HG03159 (cell line): ENCODE data around the gene APLNR.

Experiments
- ATAC-seq: cut with Tn5 transposase; IDR thresholded peaks from one replicate; pipeline ENCODE4 v1.9.1; 2021; ENCODE audit warnings: mild to moderate bottlenecking, moderate library complexity; ENCODE audit not compliant: unreplicated experiment

The APLNR gene

DNA sequence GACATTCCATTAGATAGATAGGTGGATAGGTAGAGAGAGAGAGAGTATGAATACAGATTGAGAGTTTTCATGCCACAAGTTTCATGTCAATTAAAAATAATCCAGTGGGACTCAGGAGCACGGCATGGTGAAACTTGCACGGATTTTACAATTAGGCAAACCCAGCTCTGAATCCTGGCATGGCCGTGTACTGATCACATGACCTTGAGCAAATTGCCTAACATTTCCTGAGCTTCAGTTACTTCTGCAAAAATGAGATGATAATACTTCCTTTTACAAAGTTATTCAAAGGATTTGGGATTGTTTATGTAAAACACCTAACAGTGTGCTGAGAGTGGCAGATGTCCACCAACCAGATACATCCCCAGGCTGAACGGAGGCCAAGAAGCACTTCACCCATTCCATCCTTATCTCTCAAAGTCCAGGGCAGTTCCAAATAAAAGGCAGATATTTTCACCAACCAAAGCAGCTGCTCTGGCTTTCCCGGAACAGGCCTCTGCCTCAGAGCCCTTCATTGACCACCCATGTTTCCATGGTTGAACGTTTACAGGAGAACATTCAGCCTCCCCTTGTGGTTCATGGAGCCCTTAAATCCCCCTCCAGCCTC, 17.9 kb downstream of the APLNR start:
- ATAC-seq, result no peak

DNA sequence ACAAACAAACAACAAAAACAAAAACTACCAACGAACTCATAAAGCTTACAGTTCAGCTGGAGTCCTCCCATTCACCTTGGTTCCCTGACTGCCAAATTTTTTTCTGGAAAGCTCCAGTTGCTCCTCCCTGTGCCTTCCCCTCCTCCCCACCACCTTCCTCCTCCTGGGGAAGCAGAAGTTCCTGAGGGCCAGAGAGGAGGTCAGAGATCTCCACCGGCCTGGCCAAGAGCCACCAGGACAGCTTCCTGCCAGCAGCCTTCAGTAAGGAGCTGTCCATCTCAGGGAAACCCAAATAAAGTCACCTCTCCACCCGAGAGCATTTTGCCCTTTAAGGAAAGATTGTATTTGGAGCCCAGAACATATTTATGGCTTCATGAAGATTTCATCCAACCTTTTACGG, 20.0 kb downstream of the APLNR start:
- ATAC-seq, result no peak

- ATAC-seq, result no peak
These were observed 20.6 kb downstream of the APLNR start for GRCh38 chr11:57216463-57216862.

- ATAC-seq, result no peak
These were observed 22.6 kb downstream of the APLNR start for GRCh38 chr11:57214494-57214893.

- ATAC-seq, result no peak
These were observed 23.0 kb downstream of the APLNR start for GRCh38 chr11:57214098-57214417.

DNA sequence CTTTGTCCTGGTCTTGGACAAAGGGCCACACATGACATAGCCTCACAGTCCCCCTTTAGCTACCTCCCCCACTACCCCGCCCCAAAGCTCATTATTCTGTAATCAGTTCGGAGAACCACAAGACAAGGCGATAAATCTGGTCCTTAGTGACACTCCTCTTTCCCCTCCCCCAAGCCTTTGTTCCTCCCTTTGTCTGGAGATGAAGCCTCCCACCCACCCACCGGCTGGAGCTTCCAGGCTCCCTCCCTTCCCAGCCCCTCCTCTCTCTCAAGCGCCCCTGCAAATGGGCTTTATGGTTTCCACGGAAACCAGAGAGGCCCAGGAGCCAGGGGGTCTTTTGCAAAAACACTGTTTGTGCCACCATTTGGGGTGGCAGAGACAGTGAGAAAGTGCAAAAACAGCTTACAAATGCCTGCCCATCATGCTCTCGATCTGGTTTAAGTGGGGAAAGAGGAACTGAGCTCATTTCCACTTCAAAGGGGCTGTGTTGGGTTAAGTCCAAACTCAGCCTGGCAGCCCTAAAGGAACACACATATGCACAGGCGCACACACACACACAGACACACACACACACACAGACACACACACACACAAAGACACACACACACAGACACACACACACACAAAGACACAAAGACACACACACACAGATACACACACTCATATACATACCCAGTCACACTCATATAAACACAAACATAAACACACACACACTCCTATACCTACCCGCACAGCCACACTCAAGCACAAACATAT, 23.5 kb downstream of the APLNR start:
- no peak for ATAC-seq

GRCh38 chr11:57210781-57211180, 26.3 kb downstream of the APLNR start:
- ATAC-seq, result no peak

- no peak for ATAC-seq
These were observed 29.9 kb downstream of the APLNR start for GRCh38 chr11:57207168-57207567.

- ATAC-seq, result no peak
These were observed 31.9 kb downstream of the APLNR start for GRCh38 chr11:57205041-57205641.

DNA sequence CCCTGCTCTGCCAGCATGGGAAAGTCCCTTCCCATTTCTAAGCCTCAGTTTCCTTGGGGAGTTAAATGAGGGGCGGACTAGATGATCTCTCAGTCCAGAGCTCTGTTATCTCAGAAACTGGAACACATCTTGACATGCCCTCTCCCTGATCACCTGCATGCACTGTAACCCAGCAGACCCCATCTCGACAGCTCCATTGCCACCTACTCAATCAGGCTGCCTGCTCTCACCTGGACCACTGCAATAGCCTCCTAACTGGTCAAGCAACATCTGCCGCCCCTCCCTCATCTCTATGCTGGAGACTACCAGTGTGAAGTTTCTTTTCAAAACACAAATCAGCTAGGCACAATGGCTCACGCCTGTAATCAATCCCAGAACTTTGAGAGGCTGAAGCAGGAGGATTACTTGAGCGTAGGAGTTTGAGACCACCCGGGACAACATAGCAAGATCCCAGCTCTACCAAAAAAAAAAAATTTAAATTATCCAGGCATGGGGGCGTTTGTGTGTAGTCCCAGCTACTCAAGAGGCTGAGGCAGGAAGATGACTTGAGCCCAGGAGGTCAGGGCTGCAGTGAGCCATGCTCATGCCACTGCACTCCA, 33.1 kb downstream of the APLNR start:
- no peak for ATAC-seq

- no peak for ATAC-seq
These were observed 33.7 kb downstream of the APLNR start for GRCh38 chr11:57203359-57203758.

GRCh38 chr11:57202281-57202680, 34.8 kb downstream of the APLNR start:
- no peak for ATAC-seq

DNA sequence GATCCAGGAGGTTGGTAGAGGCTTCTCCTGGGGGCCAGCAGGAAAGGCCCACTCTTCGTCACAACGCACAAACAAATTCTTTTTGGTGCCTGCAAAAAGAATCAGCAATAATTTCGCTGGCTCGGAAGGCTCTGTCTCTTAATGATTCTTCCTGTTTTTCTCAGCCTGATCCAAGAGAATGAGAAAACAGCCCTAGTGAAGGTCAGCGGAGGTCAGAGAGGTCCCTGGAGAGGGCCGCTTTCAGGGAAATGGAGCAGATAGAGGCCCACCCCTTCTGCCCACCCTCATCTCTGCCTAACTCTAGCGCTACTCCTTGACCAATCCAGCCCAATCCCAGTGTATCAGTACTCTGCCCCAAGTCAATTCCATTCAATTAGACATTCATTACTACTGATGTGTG, 36.1 kb downstream of the APLNR start:
- ATAC-seq, result no peak

GRCh38 chr11:57199330-57199729, 37.7 kb downstream of the APLNR start:
- no peak for ATAC-seq

GRCh38 chr11:57197762-57198161, 39.3 kb downstream of the APLNR start:
- no peak for ATAC-seq

DNA sequence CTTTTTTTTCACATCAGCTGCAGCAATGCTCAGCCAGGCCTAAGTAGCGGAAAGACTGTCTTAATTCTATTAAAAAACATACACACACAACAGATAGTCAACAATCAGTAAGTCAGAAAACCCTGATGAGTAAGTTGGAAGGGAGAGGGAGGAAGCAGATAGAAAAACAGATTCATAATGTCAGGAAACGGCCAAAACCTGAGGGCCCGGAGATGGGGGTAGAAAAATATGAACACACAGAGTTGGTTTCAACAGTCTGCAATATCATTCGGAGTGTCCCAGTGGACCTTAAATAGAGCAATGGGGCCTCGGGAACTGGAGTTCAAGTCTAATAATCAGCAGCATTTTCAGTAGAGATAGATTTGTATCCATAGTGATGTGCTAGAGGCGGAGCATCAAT, 40.5 kb downstream of the APLNR start:
- ATAC-seq, result no peak

- no peak for ATAC-seq
These were observed 44.7 kb downstream of the APLNR start for GRCh38 chr11:57192316-57192715.

- ATAC-seq, result no peak
These were observed 45.5 kb downstream of the APLNR start for GRCh38 chr11:57191311-57192219.

DNA sequence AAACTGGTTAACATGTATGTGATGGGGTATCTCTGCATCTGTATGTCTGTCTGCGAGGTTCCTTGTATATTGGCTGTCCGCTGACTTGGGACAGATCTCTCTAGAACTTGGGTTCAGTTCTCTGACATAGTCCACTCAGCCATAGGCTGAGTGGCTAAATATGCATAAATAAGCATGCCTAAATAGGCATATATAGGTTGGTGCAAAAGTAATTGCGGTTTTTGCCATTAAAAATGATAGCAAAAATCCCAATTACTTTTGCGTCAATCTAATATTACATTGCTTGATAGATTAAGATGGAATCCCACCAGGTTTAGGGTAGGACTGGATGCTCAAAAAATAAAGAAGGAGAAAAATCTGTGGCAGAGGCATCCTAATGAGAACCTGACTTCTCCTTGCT, 46.5 kb downstream of the APLNR start:
- no peak for ATAC-seq
